GM12873 (cell line): Measurements from ENCODE around the gene OLIG2.

Experiments used
- CTCF ChIP-seq: IDR thresholded peaks from 2 replicates; pipeline ENCODE4 v1.5.1; 2012; ENCODE audit warnings: low read depth, mild to moderate bottlenecking, moderate library complexity, low read length, control low read depth; ENCODE audit not compliant: insufficient read depth; ENCODE audit errors: missing control alignments

Gene OLIG2

GRCh38 chr21:33051925-33052324 is 26.2 kb downstream of the OLIG2 start:
- no peak for TF ChIP-seq CTCF

GRCh38 chr21:33053951-33054350 is 28.2 kb downstream of the OLIG2 start:
- no peak for TF ChIP-seq CTCF

DNA sequence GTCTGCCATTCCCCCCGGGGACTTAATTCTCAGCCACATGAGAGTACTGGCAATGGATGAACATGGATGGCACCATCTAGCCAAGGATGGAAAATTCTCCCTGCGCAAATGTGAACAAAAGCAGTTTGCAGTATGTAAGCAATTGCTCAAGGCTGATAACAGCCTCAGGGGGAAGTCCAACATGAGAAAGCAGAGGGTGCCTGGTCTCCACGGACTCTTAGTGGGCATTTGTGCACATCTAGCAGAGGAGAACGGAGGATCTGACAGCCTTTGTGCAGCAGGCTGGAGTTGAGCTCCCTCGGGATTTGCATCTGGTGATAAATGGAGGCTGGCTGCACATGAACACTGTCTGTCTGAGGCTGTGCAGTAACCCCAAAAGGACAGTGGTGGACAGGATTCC is 30.3 kb downstream of the OLIG2 start:
- TF ChIP-seq CTCF = no peak

DNA sequence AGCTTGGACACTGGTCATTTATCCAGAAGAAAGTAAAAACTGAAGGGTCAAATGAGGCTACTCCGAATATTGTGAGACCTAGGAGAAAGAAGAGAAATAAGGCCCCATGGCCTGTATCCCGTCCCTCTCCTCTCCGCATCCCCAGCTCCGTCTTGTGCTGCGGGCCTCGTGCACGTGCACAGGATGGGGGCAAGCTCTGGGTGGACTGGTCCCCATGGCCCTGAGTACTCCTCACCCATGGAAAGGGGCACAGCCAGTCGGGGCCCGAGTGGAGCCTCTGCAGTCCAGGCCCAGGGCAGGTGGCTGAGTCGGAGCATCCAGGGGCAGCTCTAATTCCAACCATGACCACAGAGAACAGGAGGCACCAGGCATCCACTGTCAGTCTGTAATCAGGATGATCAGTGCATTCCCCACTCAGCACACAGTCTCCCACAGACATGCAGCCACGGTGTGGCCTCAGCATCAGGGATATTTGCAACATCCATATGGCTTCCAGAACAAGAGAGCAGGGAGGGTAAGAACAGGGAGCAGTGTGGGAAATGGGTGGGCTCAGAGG is 31.7 kb downstream of the OLIG2 start:
- no peak for TF ChIP-seq CTCF

DNA sequence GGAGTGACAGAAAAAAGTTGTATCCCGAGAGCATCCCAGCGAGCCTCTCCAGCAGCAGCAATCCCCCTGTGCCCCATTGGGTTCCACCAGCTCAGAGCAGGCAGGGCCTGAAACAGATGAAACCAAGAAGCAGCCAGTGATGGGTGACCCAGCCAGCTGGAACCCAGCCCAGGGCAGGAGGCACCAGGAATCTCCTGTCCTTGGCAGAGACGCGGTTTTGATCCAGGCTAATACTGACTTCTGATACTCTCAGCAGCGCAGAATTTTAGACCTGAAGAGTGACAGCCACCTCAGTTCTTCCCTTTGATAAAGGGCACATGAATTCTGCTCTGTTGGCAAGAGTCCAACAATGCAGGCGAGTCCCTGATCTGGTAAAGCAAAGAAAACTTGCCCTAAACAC is 32.8 kb downstream of the OLIG2 start:
- no peak for TF ChIP-seq CTCF

DNA sequence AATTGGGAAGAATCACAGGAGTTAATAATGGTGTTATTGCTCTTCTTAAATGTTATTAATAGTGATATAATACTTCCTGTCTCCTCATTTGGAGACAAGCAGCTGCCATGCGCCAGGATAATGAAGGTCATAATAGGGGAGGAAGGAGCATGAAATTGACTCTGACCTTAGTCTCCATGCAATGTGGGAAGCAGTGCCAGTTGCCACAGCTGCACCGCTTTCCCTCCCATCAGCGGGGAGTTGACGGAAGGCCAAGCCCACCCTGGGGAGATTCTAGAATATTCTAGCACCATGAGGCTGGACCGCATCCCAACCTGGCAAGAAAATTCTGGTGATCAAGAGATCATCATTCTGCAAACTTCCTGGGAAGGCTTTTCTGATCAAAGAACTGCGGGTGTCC is 33.2 kb downstream of the OLIG2 start:
- no peak for TF ChIP-seq CTCF

DNA sequence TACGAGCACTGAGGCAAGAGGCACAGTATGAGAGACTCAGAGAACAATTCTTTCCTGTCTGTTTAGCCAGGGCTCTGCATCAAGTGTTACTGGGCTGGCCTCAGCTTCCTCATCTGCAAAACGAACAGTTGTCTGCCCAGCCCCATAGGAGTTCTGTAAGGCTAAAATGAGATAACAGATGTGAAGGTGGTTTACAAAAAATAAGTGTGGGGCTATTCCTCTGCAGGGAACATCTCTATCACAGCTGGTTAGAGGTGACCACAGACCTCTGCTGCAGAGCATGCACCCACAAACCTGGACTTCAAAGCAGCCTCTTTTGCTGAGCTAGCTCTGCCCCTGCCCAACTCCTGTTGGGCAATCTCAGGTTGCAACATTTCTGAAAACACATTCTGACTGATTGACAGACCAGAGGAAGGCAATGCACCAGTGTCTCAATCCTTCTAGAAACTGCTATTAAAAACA is 33.7 kb downstream of the OLIG2 start:
- no peak for TF ChIP-seq CTCF
